Heart left ventricle (tissue), 16 donors: Measurements from ENCODE around the gene BIN1. TPM values are rescaled to one million over a fixed set of nuclear protein-coding genes. Genes with fewer than 3 reads are reported as not detected.

ENCODE experiments used
- ATAC-seq, 4 donors: fragments of 200-7000 bp; cut with Tn5 transposase; one replicate each; pipeline ENCODE4 v1.9.1; 2020 to 2022; ENCODE audit warnings: moderate library complexity in 4 of 4, mild to moderate bottlenecking in 3 of 4, moderate number of reproducible peaks in 1 of 4
- DNase-seq, 5 donors: peaks; one replicate each; pipeline ENCODE4 v3.0.0-alpha.2; 2020
- H3K27ac ChIP-seq, 12 donors: fragments of 200-600 bp; sonication (generic) in 4 of 12; one replicate each; pipeline versions ENCODE4 v1.5.0 to v1.8.0; 2016 to 2022; ENCODE audit warnings: mild to moderate bottlenecking in 2 of 12
- H3K27me3 ChIP-seq, 9 donors: fragments of 200-600 bp; sonication (generic) in 2 of 9; one replicate each; pipeline versions ENCODE4 v1.5.1 to v1.8.0; 2016 to 2022; ENCODE audit warnings: mild to moderate bottlenecking in 3 of 9
- H3K36me3 ChIP-seq, 9 donors: fragments of 200-600 bp; sonication (generic) in 2 of 9; one replicate each; pipeline versions ENCODE4 v1.5.0 to v1.8.0; 2018 to 2022; ENCODE audit warnings: mild to moderate bottlenecking in 2 of 9
- H3K4me1 ChIP-seq, 12 donors: fragments of 200-600 bp; sonication (generic) in 4 of 12; one replicate each; pipeline versions ENCODE4 v1.5.0 to v1.8.0; 2016 to 2022; ENCODE audit warnings: mild to moderate bottlenecking in 3 of 12
- H3K4me3 ChIP-seq, 12 donors: fragments of 200-600 bp; sonication (generic) in 4 of 12; one replicate each; pipeline versions ENCODE4 v1.5.0 to v1.8.0; 2017 to 2022; ENCODE audit warnings: mild to moderate bottlenecking in 9 of 12, moderate library complexity in 4 of 12
- H3K9me3 ChIP-seq, 12 donors: fragments of 200-600 bp; sonication (generic) in 4 of 12; one replicate each; pipeline versions ENCODE4 v1.5.0 to v1.8.0; 2016 to 2022; ENCODE audit warnings: mild to moderate bottlenecking in 1 of 12
- CTCF ChIP-seq, 12 donors: fragments of 200-600 bp; sonication (generic) in 4 of 12; IDR thresholded peaks; one replicate each; pipeline versions ENCODE4 v1.5.0 to v1.8.0; 2018 to 2022; ENCODE audit warnings: antibody characterized with exemption in 12 of 12, mild to moderate bottlenecking in 5 of 12
- POLR2A ChIP-seq, 2 donors: fragments of 450-650 bp; IDR thresholded peaks; one replicate each; pipeline ENCODE4 v1.6.1; 2017; ENCODE audit warnings: antibody characterized with exemption in 2 of 2, mild to moderate bottlenecking in 2 of 2, moderate library complexity in 2 of 2
- WGBS, 4 donors: extraction: QIAGEN DNeasy Blood & Tissue Kit in 2 of 4; methylation state at CpG; one replicate each; pipeline versions ENCODE4 v1.1.5 to v1.1.7; 2013 to 2018; 5-methylcytosine and 5-hydroxymethylcytosine counted together
- intact Hi-C, 10 donors: fragments of 100-400 bp; cut with DNase I; formaldehyde crosslinking; loops; one replicate each; pipeline versions ENCODE4 v1.11.1 to v1.14.2; 2022
- polyA plus RNA-seq, 2 donors: library from polyadenylated mRNA; stranded (reverse); fragments of 200-250 nt; gene quantifications; one replicate each; pipeline ENCODE4 v1.2.3, GENCODE V29; 2013
- total RNA-seq, 9 donors: library from RNA; depleted of rRNA in 2 of 9; stranded (reverse); fragments of >200 nt in 2 of 9; fragmentation: NEBNext Ultra II Directional in 3 of 9; extraction: Animal tissue kit (Norgen Biotek cat#: 25700) in 3 of 9; gene quantifications; one replicate each; pipeline versions ENCODE4 v1.1.0 to v1.2.4, GENCODE V29; 2016 to 2023
- donor health status: ischemic (EF 13 %, LVEDD 7.1; RV severe dilation, severe dysfunction).
- donor health status: healthy with polysubstance abuse.
- donor health status: DM: no; HTN: yes; CAD: no.
- donor health status: DM: no; HTN: no; CAD: no.
- donor health status: ischemic (EF 25% LVEDD 6.9; RV normal size, moderate dysfunction).
- donor health status: ischemic (EF 25% LVEDD 5.7; RV mildly dilated, moderate dysfunction).
- donor health status: healthy.
- donor health status: DM: yes; HTN: yes; CAD: no.
- donor health status: ischemic (EF 35%, LVEDD 5.7; RV mildly dilated, moderate dysfunction).
- donor health status: nonischemic (EF 11% LVEDD 7.7; RV severe dilation, severe dysfunction).
- donor health status: DM: yes; HTN: yes; CAD: no.
- donor health status: PGD.
- donor health status: ischemic (EF 29% LVEDD 5.4; RV normal size, mild dysfunction).
- donor health status: nonischemic (EF 23%, LVEDD 6.1; RV moderate dilation, normal function).

The BIN1 gene
- total and polyA plus RNA-seq, 11 donors: 4.3 to 22.2 (median 15.6) TPM

GRCh38 chr2:127059559-127059958 lies 47.4 kb downstream of the BIN1 start:
- peaks cover 2 to 19% (median 9%) of the 10 kb centered on the region in 12 donors for H3K4me1 ChIP-seq
- no peak for ATAC-seq
- no peaks in the 10 kb centered on the region for H3K9me3 ChIP-seq
- 90 to 98% (median 97%) methylated on average over 9 to 10 of the region's 10 CpGs for WGBS, 4 donors
- H3K4me3 ChIP-seq: no peak overlapping the region
- TF ChIP-seq CTCF (IDR thresholded peaks at IDR 0.05): no peak
- TF ChIP-seq POLR2A (IDR thresholded peaks at IDR 0.05): no peak
- DNase-seq: no peak
- no peaks in the 10 kb centered on the region for H3K27me3 ChIP-seq
- peaks cover 0 to 20% (median 0%) of the 10 kb centered on the region in 9 donors for H3K36me3 ChIP-seq
- intact Hi-C loops: no loop called here
- no peak overlapping the region for H3K27ac ChIP-seq

- DNase-seq (no peak), ATAC-seq (no peak)
- TF ChIP-seq POLR2A (IDR thresholded peaks at IDR 0.05): no peak
- no peak for TF ChIP-seq CTCF (IDR thresholded peaks at IDR 0.05)
- Histone ChIP-seq H3K9me3 (no peaks in the 10 kb centered on the region), H3K27me3 (no peaks in the 10 kb centered on the region), H3K4me3 (no peak overlapping the region), H3K4me1 (peaks cover 0 to 13% (median 4%) of the 10 kb centered on the region in 12 donors), H3K27ac (no peak overlapping the region), H3K36me3 (peaks cover 0 to 20% (median 0%) of the 10 kb centered on the region in 9 donors)
- intact Hi-C loops: no loop called here
- 90 to 93% (median 91%) methylated on average over 14 of the region's 14 CpGs for WGBS, 4 donors
These were observed 48.1 kb downstream of the BIN1 start for GRCh38 chr2:127058954-127059252.

GRCh38 chr2:127058246-127058953 lies 48.6 kb downstream of the BIN1 start:
- no peak for DNase-seq
- peaks cover 0 to 10% (median 4%) of the 10 kb centered on the region in 12 donors for H3K4me1 ChIP-seq
- H3K27ac ChIP-seq: no peak overlapping the region
- peaks cover 0 to 20% (median 0%) of the 10 kb centered on the region in 9 donors for H3K36me3 ChIP-seq
- no peaks in the 10 kb centered on the region for H3K27me3 ChIP-seq
- no peaks in the 10 kb centered on the region for H3K9me3 ChIP-seq
- no peak for TF ChIP-seq CTCF (IDR thresholded peaks at IDR 0.05)
- no peak for TF ChIP-seq POLR2A (IDR thresholded peaks at IDR 0.05)
- 89 to 94% (median 92%) methylated on average over 6 to 11 of the region's 11 CpGs for WGBS, 4 donors
- ATAC-seq: no peak
- intact Hi-C loops: no loop called here
- H3K4me3 ChIP-seq: no peak overlapping the region

GRCh38 chr2:127057371-127058245 lies 49.3 kb downstream of the BIN1 start:
- no peak overlapping the region for H3K27ac ChIP-seq
- 91 to 93% (median 92%) methylated on average over 27 to 31 of the region's 31 CpGs for WGBS, 4 donors
- no peak for ATAC-seq

More at GRCh38 chr2:127057371-127058245, 49.3 kb downstream of the BIN1 start:
- Histone ChIP-seq H3K9me3 (no peaks in the 10 kb centered on the region), H3K27me3 (no peaks in the 10 kb centered on the region), H3K4me3 (no peak overlapping the region), H3K36me3 (peaks cover 0 to 20% (median 0%) of the 10 kb centered on the region in 9 donors), H3K4me1 (peaks cover 0 to 10% (median 4%) of the 10 kb centered on the region in 12 donors)
- intact Hi-C loops: no loop called here
- DNase-seq: no peak
- TF ChIP-seq CTCF (IDR thresholded peaks at IDR 0.05) (no peak), POLR2A (IDR thresholded peaks at IDR 0.05) (no peak)
